Endothelial cell of umbilical vein (primary cell): ENCODE results near the gene HECW1. TPM values are rescaled to one million over a fixed set of nuclear protein-coding genes. Genes with fewer than 3 reads are reported as not detected.
"Not testable (repeated sequence)": the region's sequence is repeated elsewhere in the genome, so short reads cannot be mapped to it uniquely, and the experiment has no call there.

Experiments
- BruUV-seq: library from RNA; stranded (reverse); fragments of 400-500 nt; replicated peaks from 2 replicates; lab custom pipeline; 2021; lab: Mats Ljungman, UMichigan
- CTCF ChIA-PET: fragments of 300-600, 350-600 bp; sonication (Branson Sonifier 250); formaldehyde crosslinking; loops from one replicate; lab custom pipeline; 2021; ENCODE audit warnings: antibody characterized with exemption, inconsistent platforms; lab: Charles Lee
- POLR2A ChIA-PET: fragments of 300-600, 350-600 bp; sonication (Branson Sonifier 250); formaldehyde crosslinking; loops from one replicate; lab custom pipeline; 2021; ENCODE audit warnings: antibody characterized with exemption, inconsistent platforms; lab: Charles Lee
- DNase-seq: peaks from one replicate; pipeline ENCODE4 v3.0.0-alpha.2; 2011; ENCODE audit warnings: low read depth, low spot score
- FAIRE-seq: peaks from 2 replicates; lab custom pipeline; 2011; peaks lifted over from hg19 to GRCh38; lab: Jason Lieb, UNC
- H2AFZ ChIP-seq: 2 replicates; pipeline ENCODE4 v1.6.0; 2012; ENCODE audit warnings: low read depth, low read length, control low read depth, inconsistent platforms
- H3K27ac ChIP-seq: 2 replicates; pipeline ENCODE4 v1.5.1; 2011; ENCODE audit warnings: low read depth, mild to moderate bottlenecking, control low read depth, low read length, moderate library complexity; ENCODE audit not compliant: insufficient read depth
- H3K27me3 ChIP-seq, 2 experiments: 2 replicates each; pipeline versions ENCODE4 v1.6.0 to v1.6.1; 2011; ENCODE audit warnings: low read length in 2 of 2, mixed read lengths in 1 of 2; ENCODE audit not compliant: control insufficient read depth in 2 of 2, insufficient read depth in 2 of 2
- H3K36me3 ChIP-seq, 2 experiments: 2 replicates in 1 of 2; 3 replicates in 1 of 2; pipeline ENCODE4 v1.5.1; 2011; ENCODE audit warnings: low read length in 2 of 2, mild to moderate bottlenecking in 1 of 2, moderate library complexity in 1 of 2; ENCODE audit not compliant: control insufficient read depth in 2 of 2, insufficient read depth in 2 of 2; ENCODE audit errors: extremely low read depth in 1 of 2
- H3K4me1 ChIP-seq: 3 replicates; pipeline ENCODE4 v1.5.1; 2011; ENCODE audit warnings: mild to moderate bottlenecking, low read length; ENCODE audit not compliant: control insufficient read depth, insufficient read depth; ENCODE audit errors: extremely low read depth
- H3K4me2 ChIP-seq: 2 replicates; pipeline ENCODE4 v1.6.1; 2011; ENCODE audit warnings: low read length, control low read depth, mixed read lengths; ENCODE audit not compliant: insufficient read depth
- H3K4me3 ChIP-seq, 3 experiments: fragments of 200-600 bp in 1 of 3; sonication (generic), shearing (Covaris generic) in 1 of 3; replicated peaks in 1 of 3; 2 replicates each; pipeline ENCODE4 v1.5.1; 2011 to 2016; ENCODE audit warnings: control low read depth in 3 of 3, low read length in 3 of 3, mild to moderate bottlenecking in 2 of 3, inconsistent platforms in 1 of 3, low read depth in 1 of 3, moderate library complexity in 1 of 3; ENCODE audit not compliant: insufficient read depth in 1 of 3
- H3K79me2 ChIP-seq: 2 replicates; pipeline ENCODE4 v1.6.0; 2012; ENCODE audit warnings: low read length, inconsistent platforms; ENCODE audit not compliant: control insufficient read depth, insufficient read depth
- H3K9ac ChIP-seq: replicated peaks from 2 replicates; pipeline ENCODE3; 2011; ENCODE audit warnings: low read length, control low read depth; ENCODE audit not compliant: insufficient read depth; ENCODE audit errors: extremely low read depth
- H3K9me1 ChIP-seq: replicated peaks from 3 replicates; pipeline ENCODE4 v1.6.0; 2011; ENCODE audit warnings: mild to moderate bottlenecking, low read length; ENCODE audit not compliant: control insufficient read depth, insufficient read depth; ENCODE audit errors: extremely low read depth
- H3K9me3 ChIP-seq: replicated peaks from 2 replicates; pipeline ENCODE4 v1.5.1; 2012; ENCODE audit warnings: low read length, inconsistent platforms; ENCODE audit not compliant: control insufficient read depth, insufficient read depth
- H4K20me1 ChIP-seq: replicated peaks from 2 replicates; pipeline ENCODE3; 2011; ENCODE audit warnings: mild to moderate bottlenecking, low read length; ENCODE audit not compliant: control insufficient read depth, insufficient read depth; ENCODE audit errors: extremely low read depth
- EZH2 ChIP-seq: IDR thresholded peaks from 2 replicates; pipeline ENCODE4 v1.6.1; 2012; ENCODE audit warnings: borderline replicate concordance, low read depth, mild to moderate bottlenecking, moderate library complexity, low read length, inconsistent platforms; ENCODE audit not compliant: severe bottlenecking
- FOS ChIP-seq: IDR thresholded peaks from 2 replicates; pipeline ENCODE4 v1.6.1; 2011; ENCODE audit warnings: mild to moderate bottlenecking, low read length, moderate library complexity, borderline replicate concordance; ENCODE audit not compliant: insufficient read depth
- GATA2 ChIP-seq: IDR thresholded peaks from 2 replicates; pipeline ENCODE4 v1.7.0; 2011; ENCODE audit warnings: low read depth, mild to moderate bottlenecking, moderate library complexity, mixed read lengths, low read length; ENCODE audit not compliant: insufficient read length, insufficient read depth
- JUN ChIP-seq: IDR thresholded peaks from 2 replicates; pipeline ENCODE4 v1.6.1; 2011; ENCODE audit warnings: borderline replicate concordance, low read depth; ENCODE audit not compliant: insufficient read length, insufficient read depth
- MYC ChIP-seq: IDR thresholded peaks from one replicate; pipeline ENCODE4 v1.6.1; 2011; ENCODE audit warnings: mild to moderate bottlenecking, low read depth, low read length
- POLR2A ChIP-seq: IDR thresholded peaks from 2 replicates; pipeline ENCODE4 v1.6.1; 2012; ENCODE audit warnings: low read depth, mild to moderate bottlenecking, control low read depth, low read length
- POLR2AphosphoS5 ChIP-seq: IDR thresholded peaks from 2 replicates; pipeline ENCODE4 v1.6.1; 2012; ENCODE audit warnings: low read depth, mild to moderate bottlenecking, control low read depth, low read length, moderate library complexity; ENCODE audit not compliant: insufficient read depth
- dilution Hi-C: fragments of 300-500 bp; cut with MboI; formaldehyde crosslinking; loops from one replicate; pipeline ENCODE4 v1.15.0; 2019; ENCODE audit warnings: low sequenced_read_pairs; ENCODE audit not compliant: extremely low pct_ligation_motif_present
- intact Hi-C: fragments of 100-400 bp; cut with micrococcal nuclease; formaldehyde crosslinking; loops from one replicate; pipeline ENCODE4 v1.10.0; 2022
- polyA plus RNA-seq, 4 experiments: library from polyadenylated mRNA; depleted of rRNA in 3 of 4; stranded (reverse) in 3 of 4; unstranded in 1 of 4; fragments of >200 nt; gene quantifications; 2 replicates each; pipeline versions ENCODE4 v1.2.1 to v1.2.3, GENCODE V29; 2011 to 2012; ENCODE audit warnings: missing spikeins in 1 of 4
- total RNA-seq: library from RNA; stranded (reverse); gene quantifications from 2 replicates; pipeline ENCODE4 v1.2.3, GENCODE V29; 2021
- TF ChIP-seq, protein P1 (sequence below): IDR thresholded peaks from 2 replicates; pipeline ENCODE4 v1.6.1; 2011; ENCODE audit not compliant: insufficient read depth, insufficient read length
- TF ChIP-seq, protein P2 (sequence below), 2 donors: IDR thresholded peaks; 1 replicate in 1 of 2; 2 replicates in 1 of 2; pipeline ENCODE4 v1.5.1; 2011; ENCODE audit warnings: low read length in 2 of 2, mild to moderate bottlenecking in 2 of 2, moderate library complexity in 2 of 2, control low read depth in 1 of 2, inconsistent platforms in 1 of 2, low read depth in 1 of 2; ENCODE audit not compliant: insufficient read depth in 1 of 2; ENCODE audit errors: extremely low read depth in 1 of 2

The HECW1 gene
- total and polyA plus RNA-seq, 2 donors (not counting 3 experiments of a cell fraction or from before 2014, with no cell fraction given), result not detected

DNA sequence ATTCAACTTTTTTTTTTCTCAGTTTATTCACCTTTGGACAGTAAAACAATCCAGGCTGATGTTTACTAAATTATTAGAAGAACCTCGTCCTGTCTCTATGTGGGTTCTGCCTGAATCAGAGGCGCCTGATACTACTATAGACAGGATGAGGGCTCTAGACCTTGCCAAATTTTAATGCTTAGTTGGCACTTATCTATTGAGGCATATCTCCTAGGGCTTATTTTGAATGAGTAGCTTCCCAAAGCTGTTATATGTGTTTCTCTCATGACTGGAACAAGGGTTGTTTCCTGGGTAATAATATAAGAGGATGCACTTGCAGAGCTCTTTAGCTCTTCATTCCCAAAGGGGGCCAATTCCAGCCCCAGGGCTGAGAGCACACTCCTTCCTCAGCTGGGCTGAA lies 23.6 kb downstream of the HECW1 start:
- no peak overlapping the region for H3K4me2 ChIP-seq
- no peaks in the 10 kb centered on the region for H3K36me3 ChIP-seq
- DNase-seq, result no peak
- H3K79me2 ChIP-seq, result no peaks in the 10 kb centered on the region
- H3K4me1 ChIP-seq, result no peaks in the 10 kb centered on the region
- H2AFZ ChIP-seq, result no peak overlapping the region
- H3K9me3 ChIP-seq, result no peaks in the 10 kb centered on the region
- TF ChIP-seq MYC (no peak), FOS (no peak), POLR2A (no peak), EZH2 (no peak), JUN (no peak), GATA2 (no peak), POLR2AphosphoS5 (no peak)
- TF ChIP-seq, protein P1, sequence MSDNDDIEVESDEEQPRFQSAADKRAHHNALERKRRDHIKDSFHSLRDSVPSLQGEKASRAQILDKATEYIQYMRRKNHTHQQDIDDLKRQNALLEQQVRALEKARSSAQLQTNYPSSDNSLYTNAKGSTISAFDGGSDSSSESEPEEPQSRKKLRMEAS, result no peak
- TF ChIP-seq, protein P2, sequence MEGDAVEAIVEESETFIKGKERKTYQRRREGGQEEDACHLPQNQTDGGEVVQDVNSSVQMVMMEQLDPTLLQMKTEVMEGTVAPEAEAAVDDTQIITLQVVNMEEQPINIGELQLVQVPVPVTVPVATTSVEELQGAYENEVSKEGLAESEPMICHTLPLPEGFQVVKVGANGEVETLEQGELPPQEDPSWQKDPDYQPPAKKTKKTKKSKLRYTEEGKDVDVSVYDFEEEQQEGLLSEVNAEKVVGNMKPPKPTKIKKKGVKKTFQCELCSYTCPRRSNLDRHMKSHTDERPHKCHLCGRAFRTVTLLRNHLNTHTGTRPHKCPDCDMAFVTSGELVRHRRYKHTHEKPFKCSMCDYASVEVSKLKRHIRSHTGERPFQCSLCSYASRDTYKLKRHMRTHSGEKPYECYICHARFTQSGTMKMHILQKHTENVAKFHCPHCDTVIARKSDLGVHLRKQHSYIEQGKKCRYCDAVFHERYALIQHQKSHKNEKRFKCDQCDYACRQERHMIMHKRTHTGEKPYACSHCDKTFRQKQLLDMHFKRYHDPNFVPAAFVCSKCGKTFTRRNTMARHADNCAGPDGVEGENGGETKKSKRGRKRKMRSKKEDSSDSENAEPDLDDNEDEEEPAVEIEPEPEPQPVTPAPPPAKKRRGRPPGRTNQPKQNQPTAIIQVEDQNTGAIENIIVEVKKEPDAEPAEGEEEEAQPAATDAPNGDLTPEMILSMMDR (IDR thresholded peaks at IDR 0.05; ENCODE audit: extremely low read depth in 1 of 2, insufficient read depth in 1 of 2, low read depth in 1 of 2, low read length in 2 of 2), result no peak
- FAIRE-seq, result no peak
- no peak overlapping the region for H3K4me3 ChIP-seq
- H3K9me1 ChIP-seq, result no peaks in the 10 kb centered on the region
- POLR2A ChIA-PET, result no interaction called here
- CTCF ChIA-PET, result interaction anchor here (1.0 to 1.2 kb wide), 2 partner anchors 28 to 125 kb away, joined by 3 to 4 read pairs; no protein-coding TSS in a partner anchor
- no TSS peak for BruUV-seq
- H3K27ac ChIP-seq, result no peak overlapping the region
- dilution Hi-C loops, result no loop called here
- intact Hi-C loops, result no loop called here
- H3K27me3 ChIP-seq, result peaks cover 0 to 2% of the 10 kb centered on the region in 2 experiments
- no peaks in the 10 kb centered on the region for H4K20me1 ChIP-seq
- no peak overlapping the region for H3K9ac ChIP-seq

DNA sequence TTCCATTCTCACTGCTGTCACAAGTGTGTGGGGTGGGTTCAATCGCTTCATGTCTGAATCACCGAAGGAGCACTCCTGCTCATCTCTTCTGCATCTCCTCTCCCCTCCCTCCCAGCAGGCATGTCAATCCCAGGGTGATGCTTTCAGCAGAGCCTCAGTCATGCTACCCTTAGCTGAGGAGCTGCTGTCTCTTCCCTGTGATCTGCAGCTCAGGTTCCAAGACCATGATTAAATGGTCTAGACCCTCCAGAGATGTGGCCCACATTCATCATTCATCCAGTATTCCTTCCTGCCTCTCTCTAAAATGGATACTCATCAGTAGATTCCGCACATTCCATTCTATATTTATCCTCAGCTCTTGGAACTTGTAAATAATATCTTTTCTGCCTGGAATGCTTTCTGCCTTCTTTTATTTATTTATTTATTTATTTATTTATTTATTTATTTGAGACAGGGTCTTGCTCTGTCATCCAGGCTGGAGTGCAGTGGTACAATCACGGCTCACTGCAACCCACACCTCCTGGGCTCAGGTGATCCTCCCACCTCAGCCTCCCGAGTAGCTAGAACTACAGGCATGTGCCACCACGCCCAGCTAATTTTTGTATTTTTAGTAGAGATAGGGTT lies 24.8 kb downstream of the HECW1 start:
- FAIRE-seq, H3K4me2 ChIP-seq, intact Hi-C loops, H4K20me1 ChIP-seq, H3K4me3 ChIP-seq, BruUV-seq, H3K9me1 ChIP-seq, H2AFZ ChIP-seq, dilution Hi-C loops, H3K79me2 ChIP-seq, DNase-seq, H3K27ac ChIP-seq, H3K36me3 ChIP-seq, H3K9ac ChIP-seq, H3K4me1 ChIP-seq, H3K9me3 ChIP-seq, H3K27me3 ChIP-seq: not testable (repeated sequence)
- CTCF ChIA-PET, result interaction anchor here (1.2 kb wide), 1 partner anchor 41 kb away, joined by 3 read pairs; no protein-coding TSS in a partner anchor
- POLR2A ChIA-PET, result interaction anchor here (0.6 kb wide), 1 partner anchor 12 kb away, joined by 3 read pairs; no protein-coding TSS in a partner anchor
